Transverse colon (tissue), 4 donors: ENCODE results near the gene EP300. TPM values are rescaled to one million over a fixed set of nuclear protein-coding genes. Genes with fewer than 3 reads are reported as not detected.
"Not testable (repeated sequence)": the region's sequence is repeated elsewhere in the genome, so short reads cannot be mapped to it uniquely, and the experiment has no call there.

ENCODE experiments used
- DNase-seq: peaks from one replicate; pipeline ENCODE4 v3.0.0-alpha.2; 2019
- H3K27ac ChIP-seq, 4 donors: fragments of 200-600 bp; sonication (generic); 2 replicates each; pipeline ENCODE4 v1.5.1; 2016 to 2018; ENCODE audit warnings: inconsistent platforms in 4 of 4
- H3K27me3 ChIP-seq: fragments of 200-600 bp; sonication (generic); 2 replicates; pipeline ENCODE4 v1.5.1; 2017; ENCODE audit warnings: inconsistent platforms
- H3K36me3 ChIP-seq, 4 donors: fragments of 200-600 bp; sonication (generic); 2 replicates each; pipeline ENCODE4 v1.5.1; 2017 to 2019; ENCODE audit warnings: inconsistent platforms in 4 of 4
- H3K4me1 ChIP-seq, 4 donors: fragments of 200-600 bp; sonication (generic); 2 replicates each; pipeline ENCODE4 v1.5.1; 2017 to 2020; ENCODE audit warnings: inconsistent platforms in 4 of 4
- H3K4me3 ChIP-seq, 4 donors: fragments of 200-600 bp; sonication (generic); 1 replicate in 1 of 4; 2 replicates in 3 of 4; pipeline versions ENCODE4 v1.5.1 to v1.6.1; 2017 to 2019; ENCODE audit warnings: inconsistent platforms in 4 of 4
- H3K9me3 ChIP-seq, 2 donors: fragments of 200-600 bp; sonication (generic); 2 replicates each; pipeline ENCODE4 v1.5.1; 2017 to 2019; ENCODE audit warnings: inconsistent platforms in 2 of 2
- EP300 ChIP-seq: sonication (generic); formaldehyde crosslinking; IDR thresholded peaks from one replicate; pipeline ENCODE4 v1.6.1; 2017; ENCODE audit warnings: antibody characterized with exemption, low read depth
- POLR2A ChIP-seq: fragments of 450-650 bp; IDR thresholded peaks from one replicate; pipeline ENCODE4 v1.6.1; 2016; ENCODE audit warnings: antibody characterized with exemption, mild to moderate bottlenecking, moderate library complexity
- POLR2AphosphoS5 ChIP-seq, 3 donors: sonication (generic); formaldehyde crosslinking; IDR thresholded peaks; one replicate each; pipeline ENCODE4 v1.6.1; 2016; ENCODE audit warnings: antibody characterized with exemption in 3 of 3
- WGBS, 2 donors: methylation state at CpG; one replicate each; pipeline ENCODE4 v1.1.5; 2018; ENCODE audit warnings: low coverage in 1 of 2; 5-methylcytosine and 5-hydroxymethylcytosine counted together
- in situ Hi-C, 4 donors: fragments of 200-750 bp; cut with MboI; loops; one replicate each; pipeline versions ENCODE4 v1.15.0 to v1.15.1; 2017; ENCODE audit warnings: low sequenced_read_pairs in 3 of 4, low pct_ligation_motif_present in 1 of 4, low pct_unique_long_range_greater_than_20kb in 1 of 4
- intact Hi-C: fragments of 100-400 bp; cut with DNase I; formaldehyde crosslinking; loops from one replicate; pipeline ENCODE4 v1.15.1; 2023; ENCODE audit warnings: low total_unique reads
- total RNA-seq, 4 donors: library from RNA; depleted of rRNA; stranded (reverse); fragments of >200 nt; gene quantifications; one replicate each; pipeline ENCODE4 v1.1.0, GENCODE V29; 2016
- TF ChIP-seq, protein P1 (sequence below), 5 experiments: fragments of 200-600 bp in 3 of 5; fragments of 450-650 bp in 2 of 5; sonication (generic) in 3 of 5; IDR thresholded peaks; 1 replicate in 2 of 5; 2 replicates in 3 of 5; pipeline ENCODE4 v1.5.1; 2016 to 2017; ENCODE audit warnings: antibody characterized with exemption in 5 of 5, inconsistent platforms in 3 of 5, mild to moderate bottlenecking in 2 of 5, moderate library complexity in 1 of 5

Gene EP300
- total RNA-seq, 4 donors from 2014 or later: 80.6 to 119 (median 91.6) TPM

DNA sequence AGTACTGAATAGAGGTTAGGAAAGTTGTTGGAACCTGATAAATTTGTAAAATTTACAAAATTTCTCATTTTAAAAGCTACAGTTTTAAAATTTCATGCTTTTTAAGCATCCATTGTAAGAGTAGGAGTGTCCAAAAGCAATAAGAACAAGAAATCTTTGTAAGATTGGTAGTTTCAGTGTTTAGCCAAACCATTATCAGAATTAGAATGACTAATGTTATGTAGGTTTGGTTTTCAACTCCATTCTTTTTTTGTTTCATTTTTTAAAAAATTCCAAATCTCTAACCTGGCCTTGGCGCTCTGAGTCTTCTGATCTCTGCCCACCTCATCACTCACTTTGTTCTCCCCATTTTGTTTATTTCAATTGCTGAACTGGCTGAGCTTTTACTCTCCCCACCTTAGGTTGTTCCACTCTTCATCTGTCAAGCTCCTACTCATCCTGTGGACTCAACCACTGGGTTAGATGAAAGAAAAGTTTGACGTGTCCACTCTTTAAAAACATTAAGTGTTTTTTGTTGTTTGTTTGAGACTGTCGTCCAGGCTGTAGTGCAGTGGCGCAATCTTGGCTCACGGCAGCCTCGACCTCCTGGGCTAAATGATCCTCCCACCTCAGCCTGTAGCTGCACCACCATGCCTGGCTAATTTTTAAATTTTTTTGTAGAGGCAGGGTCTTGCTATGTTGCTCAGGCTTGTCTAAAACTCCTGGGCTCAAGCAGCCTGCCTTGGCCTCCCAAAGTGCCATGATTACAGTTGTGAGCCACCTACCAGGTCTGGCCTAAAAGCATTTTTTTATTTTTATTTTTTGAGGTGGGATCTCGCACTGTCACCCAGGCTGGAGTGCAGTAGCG, 14.0 kb downstream of the EP300 start:
- TF ChIP-seq EP300: no peak
- TF ChIP-seq, protein P1, sequence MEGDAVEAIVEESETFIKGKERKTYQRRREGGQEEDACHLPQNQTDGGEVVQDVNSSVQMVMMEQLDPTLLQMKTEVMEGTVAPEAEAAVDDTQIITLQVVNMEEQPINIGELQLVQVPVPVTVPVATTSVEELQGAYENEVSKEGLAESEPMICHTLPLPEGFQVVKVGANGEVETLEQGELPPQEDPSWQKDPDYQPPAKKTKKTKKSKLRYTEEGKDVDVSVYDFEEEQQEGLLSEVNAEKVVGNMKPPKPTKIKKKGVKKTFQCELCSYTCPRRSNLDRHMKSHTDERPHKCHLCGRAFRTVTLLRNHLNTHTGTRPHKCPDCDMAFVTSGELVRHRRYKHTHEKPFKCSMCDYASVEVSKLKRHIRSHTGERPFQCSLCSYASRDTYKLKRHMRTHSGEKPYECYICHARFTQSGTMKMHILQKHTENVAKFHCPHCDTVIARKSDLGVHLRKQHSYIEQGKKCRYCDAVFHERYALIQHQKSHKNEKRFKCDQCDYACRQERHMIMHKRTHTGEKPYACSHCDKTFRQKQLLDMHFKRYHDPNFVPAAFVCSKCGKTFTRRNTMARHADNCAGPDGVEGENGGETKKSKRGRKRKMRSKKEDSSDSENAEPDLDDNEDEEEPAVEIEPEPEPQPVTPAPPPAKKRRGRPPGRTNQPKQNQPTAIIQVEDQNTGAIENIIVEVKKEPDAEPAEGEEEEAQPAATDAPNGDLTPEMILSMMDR (IDR thresholded peaks at IDR 0.05): no peak
- TF ChIP-seq POLR2AphosphoS5 (IDR thresholded peaks at IDR 0.05): no peak
- TF ChIP-seq POLR2A: no peak
- no peak for DNase-seq
- WGBS, 2 donors: 70 to 78% methylated on average over 2 to 8 of the region's 8 CpGs
- H3K9me3 ChIP-seq: no peaks in the 10 kb centered on the region
- H3K36me3 ChIP-seq: peaks cover 0 to 7% (median 0%) of the 10 kb centered on the region in 4 donors
- peaks cover 8 to 46% (median 13%) of the 10 kb centered on the region in 4 donors for H3K4me1 ChIP-seq
- H3K27me3 ChIP-seq: no peaks in the 10 kb centered on the region
- peak overlapping the region in 2 of 4 donors; percentile 7 to 49 for H3K27ac ChIP-seq
- intact Hi-C loops: no loop called here
- in situ Hi-C loops: no loop called here
- no peak overlapping the region for H3K4me3 ChIP-seq

DNA sequence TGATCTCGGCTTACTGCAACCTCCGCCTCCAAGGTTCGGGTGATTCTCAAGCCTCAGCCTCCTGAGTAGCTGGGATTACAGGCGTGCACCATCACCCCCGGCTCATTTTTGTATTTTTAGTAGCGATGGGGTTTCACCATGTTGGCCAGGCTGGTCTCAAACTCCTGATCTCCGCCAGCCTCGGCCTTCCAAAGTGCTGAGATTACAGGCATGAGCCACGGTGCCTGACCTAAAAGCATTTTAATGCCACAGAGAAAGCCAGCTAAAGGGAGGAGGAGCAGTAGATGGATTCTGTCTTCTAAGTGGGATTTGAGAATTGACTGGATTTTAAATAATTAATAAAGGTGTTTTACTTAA, 14.6 kb downstream of the EP300 start:
- Histone ChIP-seq H3K4me1 (peaks cover 2 to 41% (median 12%) of the 10 kb centered on the region in 4 donors), H3K27ac (peak overlapping the region in 1 of 4 donors; percentile 49)
- intact Hi-C loops, H3K27me3 ChIP-seq, in situ Hi-C loops, H3K9me3 ChIP-seq, H3K36me3 ChIP-seq, H3K4me3 ChIP-seq, DNase-seq: not testable (repeated sequence)
- 80 to 92% methylated on average over 2 to 9 of the region's 9 CpGs for WGBS, 2 donors

DNA sequence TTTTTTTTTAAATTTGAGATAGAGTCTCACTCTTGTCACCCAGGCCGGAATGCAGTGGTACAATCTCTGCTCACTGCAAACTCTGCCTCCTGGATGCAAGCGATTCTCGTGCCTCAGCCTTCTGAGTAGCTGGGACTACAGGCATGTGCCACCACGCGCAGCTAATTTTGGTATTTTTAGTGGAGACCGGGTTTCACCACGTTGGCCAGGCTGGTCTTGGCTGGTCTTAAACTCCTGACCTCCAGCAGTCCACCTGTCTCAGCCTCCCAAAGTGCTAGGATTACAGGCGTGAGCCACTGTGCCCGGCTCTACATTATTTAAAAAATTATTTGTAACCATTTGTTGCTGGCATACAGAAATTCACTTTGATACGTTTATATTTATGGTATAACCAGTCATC, 18.6 kb downstream of the EP300 start:
- Histone ChIP-seq H3K27ac (no peak overlapping the region), H3K4me3 (no peak overlapping the region), H3K9me3 (no peaks in the 10 kb centered on the region), H3K27me3 (no peaks in the 10 kb centered on the region), H3K4me1 (peaks cover 0 to 17% (median 14%) of the 10 kb centered on the region in 4 donors), H3K36me3 (peaks cover 0 to 7% (median 0%) of the 10 kb centered on the region in 4 donors)
- no peak for TF ChIP-seq EP300
- no peak for TF ChIP-seq POLR2A
- intact Hi-C loops (no loop called here), in situ Hi-C loops (no loop called here)
- DNase-seq: no peak
- WGBS, 2 donors: 81 to 89% methylated on average over 5 to 10 of the region's 10 CpGs

DNA sequence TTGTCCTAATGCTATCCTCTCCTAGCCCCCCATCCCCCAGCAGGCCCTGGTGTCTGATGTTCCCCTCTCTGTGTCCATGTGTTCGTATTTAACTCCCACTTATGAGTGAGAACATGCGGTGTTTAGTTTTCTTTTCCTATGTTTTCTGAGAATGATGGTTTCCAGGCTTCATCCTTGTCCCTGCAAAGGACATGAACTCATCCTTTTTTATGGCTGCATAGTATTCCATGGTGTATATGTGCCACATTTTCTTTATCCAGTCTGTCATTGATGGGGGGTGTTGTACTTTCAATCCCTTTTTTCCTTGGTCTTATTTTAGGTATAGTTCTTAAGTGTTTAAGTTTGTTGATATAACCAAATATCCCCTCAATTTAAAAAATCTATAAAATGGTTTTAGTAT, 23.9 kb downstream of the EP300 start:
- WGBS, 2 donors: 100% methylated on average over 2 of the region's 2 CpGs
- no peak overlapping the region for H3K4me3 ChIP-seq
- TF ChIP-seq POLR2AphosphoS5 (IDR thresholded peaks at IDR 0.05) (no peak), EP300 (no peak), POLR2A (no peak)
- TF ChIP-seq, protein P1 (IDR thresholded peaks at IDR 0.05): no peak
- no peaks in the 10 kb centered on the region for H3K9me3 ChIP-seq
- no peaks in the 10 kb centered on the region for H3K27me3 ChIP-seq
- no peak overlapping the region for H3K27ac ChIP-seq
- DNase-seq: no peak
- in situ Hi-C loops: no loop called here
- peaks cover 0 to 20% (median 7%) of the 10 kb centered on the region in 4 donors for H3K36me3 ChIP-seq
- intact Hi-C loops: no loop called here
- peaks cover 0 to 11% (median 4%) of the 10 kb centered on the region in 4 donors for H3K4me1 ChIP-seq

DNA sequence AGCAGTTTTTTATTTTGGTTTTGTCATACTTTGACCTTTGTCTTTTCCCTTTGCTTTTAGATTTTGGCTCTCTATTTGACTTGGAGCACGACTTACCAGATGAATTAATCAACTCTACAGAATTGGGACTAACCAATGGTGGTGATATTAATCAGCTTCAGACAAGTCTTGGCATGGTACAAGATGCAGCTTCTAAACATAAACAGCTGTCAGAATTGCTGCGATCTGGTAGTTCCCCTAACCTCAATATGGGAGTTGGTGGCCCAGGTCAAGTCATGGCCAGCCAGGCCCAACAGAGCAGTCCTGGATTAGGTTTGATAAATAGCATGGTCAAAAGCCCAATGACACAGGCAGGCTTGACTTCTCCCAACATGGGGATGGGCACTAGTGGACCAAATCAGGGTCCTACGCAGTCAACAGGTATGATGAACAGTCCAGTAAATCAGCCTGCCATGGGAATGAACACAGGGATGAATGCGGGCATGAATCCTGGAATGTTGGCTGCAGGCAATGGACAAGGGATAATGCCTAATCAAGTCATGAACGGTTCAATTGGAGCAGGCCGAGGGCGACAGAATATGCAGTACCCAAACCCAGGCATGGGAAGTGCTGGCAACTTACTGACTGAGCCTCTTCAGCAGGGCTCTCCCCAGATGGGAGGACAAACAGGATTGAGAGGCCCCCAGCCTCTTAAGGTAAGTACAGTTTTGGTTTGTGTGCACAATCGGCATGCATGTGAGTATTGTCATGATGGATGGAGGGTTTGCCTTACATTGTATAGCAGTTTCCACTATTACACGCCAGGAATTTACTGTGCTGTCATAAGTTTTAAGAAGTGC, 25.0 kb downstream of the EP300 start:
- intact Hi-C loops: no loop called here
- TF ChIP-seq POLR2AphosphoS5 (IDR thresholded peaks at IDR 0.05) (no peak), EP300 (no peak), POLR2A (no peak)
- TF ChIP-seq, protein P1 (IDR thresholded peaks at IDR 0.05): no peak
- in situ Hi-C loops: no loop called here
- peaks cover 0 to 20% (median 7%) of the 10 kb centered on the region in 4 donors for H3K36me3 ChIP-seq
- no peak for DNase-seq
- H3K9me3 ChIP-seq: no peaks in the 10 kb centered on the region
- WGBS, 2 donors: 81 to 93% methylated on average over 4 to 9 of the region's 9 CpGs
- peaks cover 0 to 11% (median 4%) of the 10 kb centered on the region in 4 donors for H3K4me1 ChIP-seq
- H3K27me3 ChIP-seq: no peaks in the 10 kb centered on the region
- no peak overlapping the region for H3K27ac ChIP-seq
- no peak overlapping the region for H3K4me3 ChIP-seq
